Adipocyte (in vitro differentiated cells): Measurements from ENCODE around the gene HOXA11.

Experiments used
- DNase-seq: peaks from one replicate; pipeline ENCODE4 v3.0.0-alpha.2; 2015; ENCODE audit warnings: low read depth
- H3K27me3 ChIP-seq: replicated peaks from 2 replicates; pipeline ENCODE4 v1.7.0; 2013; ENCODE audit warnings: mild to moderate bottlenecking, low read length, moderate library complexity; ENCODE audit not compliant: control insufficient read depth, insufficient read depth
- H3K36me3 ChIP-seq: 2 replicates; pipeline ENCODE4 v1.7.0; 2013; ENCODE audit warnings: low read length, mild to moderate bottlenecking, moderate library complexity; ENCODE audit not compliant: control insufficient read depth, insufficient read depth, severe bottlenecking
- H3K4me1 ChIP-seq: 2 replicates; pipeline ENCODE4 v1.7.0; 2013; ENCODE audit warnings: mild to moderate bottlenecking, low read length, moderate library complexity; ENCODE audit not compliant: control insufficient read depth, insufficient read depth
- H3K4me3 ChIP-seq: 2 replicates; pipeline ENCODE4 v1.7.0; 2013; ENCODE audit warnings: mild to moderate bottlenecking, low read length, moderate library complexity
- H3K9ac ChIP-seq: 2 replicates; pipeline ENCODE4 v1.7.0; 2013; ENCODE audit warnings: mild to moderate bottlenecking, low read length, moderate library complexity
- H3K9me3 ChIP-seq: 2 replicates; pipeline ENCODE4 v1.7.0; 2013; ENCODE audit warnings: mild to moderate bottlenecking, low read length, moderate library complexity; ENCODE audit not compliant: control insufficient read depth

The HOXA11 gene

GRCh38 chr7:27149842-27150567 lies 35.0 kb downstream of the HOXA11 start:
- no peak for DNase-seq
- H3K27me3 ChIP-seq = no peaks in the 10 kb centered on the region
- H3K9me3 ChIP-seq = no peaks in the 10 kb centered on the region
- peaks cover 6% of the 10 kb centered on the region for H3K36me3 ChIP-seq
- H3K4me3 ChIP-seq = peak overlapping the region; percentile 94
- H3K4me1 ChIP-seq = peaks cover 53% of the 10 kb centered on the region
- peak overlapping the region; percentile 97 for H3K9ac ChIP-seq

- peaks cover 46% of the 10 kb centered on the region for H3K4me1 ChIP-seq
- peak overlapping the region; percentile 94 for H3K4me3 ChIP-seq
- peak overlapping the region; percentile 97 for H3K9ac ChIP-seq
- no peaks in the 10 kb centered on the region for H3K9me3 ChIP-seq
- H3K27me3 ChIP-seq = no peaks in the 10 kb centered on the region
- no peak for DNase-seq
- peaks cover 13% of the 10 kb centered on the region for H3K36me3 ChIP-seq
Observed at GRCh38 chr7:27148756-27149641, 36.0 kb downstream of the HOXA11 start.

- no peaks in the 10 kb centered on the region for H3K27me3 ChIP-seq
- peak overlapping the region; percentile 94 for H3K4me3 ChIP-seq
- H3K9ac ChIP-seq = peak overlapping the region; percentile 97
- DNase-seq = no peak
- H3K9me3 ChIP-seq = no peaks in the 10 kb centered on the region
- peaks cover 40% of the 10 kb centered on the region for H3K4me1 ChIP-seq
- peaks cover 16% of the 10 kb centered on the region for H3K36me3 ChIP-seq
Observed at GRCh38 chr7:27148031-27148755, 36.8 kb downstream of the HOXA11 start.

- Histone ChIP-seq H3K9ac (peak within 1 kb of the TSS; percentile 97), H3K27me3 (no peaks in the 10 kb centered on the region), H3K9me3 (no peaks in the 10 kb centered on the region), H3K36me3 (peaks cover 16% of the 10 kb centered on the region), H3K4me1 (peaks cover 36% of the 10 kb centered on the region), H3K4me3 (peak within 1 kb of the TSS; percentile 94)
- DNase-seq = no peak
Observed at GRCh38 chr7:27147199-27148030, 37.6 kb downstream of the HOXA11 start, which contains the start of gene HOXA6. Gene HOXA6 (minus strand): TSS chr7:27147774. CDS start chr7:27147749, 25 bp downstream.

GRCh38 chr7:27146491-27147198 lies 38.4 kb downstream of the HOXA11 start:
- Histone ChIP-seq H3K4me3 (peak overlapping the region; percentile 94), H3K4me1 (peaks cover 36% of the 10 kb centered on the region)

GRCh38 chr7:27145914-27146412 lies 39.1 kb downstream of the HOXA11 start:
- peak overlapping the region; percentile 94 for H3K4me3 ChIP-seq
- no peak for DNase-seq
- no peaks in the 10 kb centered on the region for H3K27me3 ChIP-seq
- no peaks in the 10 kb centered on the region for H3K9me3 ChIP-seq
- H3K4me1 ChIP-seq = peaks cover 39% of the 10 kb centered on the region
- H3K9ac ChIP-seq = peak overlapping the region; percentile 88
- H3K36me3 ChIP-seq = peaks cover 25% of the 10 kb centered on the region

More at GRCh38 chr7:27146491-27147198, 38.4 kb downstream of the HOXA11 start:
- Histone ChIP-seq H3K36me3 (peaks cover 18% of the 10 kb centered on the region), H3K27me3 (no peaks in the 10 kb centered on the region), H3K9ac (peak overlapping the region; percentile 88), H3K9me3 (no peaks in the 10 kb centered on the region)
- no peak for DNase-seq

GRCh38 chr7:27145165-27145913 lies 39.7 kb downstream of the HOXA11 start:
- Histone ChIP-seq H3K4me3 (peak overlapping the region; percentile 94), H3K27me3 (no peaks in the 10 kb centered on the region), H3K4me1 (peaks cover 44% of the 10 kb centered on the region), H3K36me3 (peaks cover 25% of the 10 kb centered on the region), H3K9me3 (no peaks in the 10 kb centered on the region), H3K9ac (peak overlapping the region; percentile 88)
- no peak for DNase-seq

- H3K9ac ChIP-seq = peak overlapping the region; percentile 88
- H3K9me3 ChIP-seq = no peaks in the 10 kb centered on the region
- peak overlapping the region; percentile 94 for H3K4me3 ChIP-seq
- peaks cover 25% of the 10 kb centered on the region for H3K36me3 ChIP-seq
- no peak for DNase-seq
- H3K4me1 ChIP-seq = peaks cover 50% of the 10 kb centered on the region
- H3K27me3 ChIP-seq = no peaks in the 10 kb centered on the region
Observed at GRCh38 chr7:27144781-27145164, 40.3 kb downstream of the HOXA11 start.

GRCh38 chr7:27143950-27144780 lies 40.9 kb downstream of the HOXA11 start:
- no peaks in the 10 kb centered on the region for H3K27me3 ChIP-seq
- peaks cover 50% of the 10 kb centered on the region for H3K4me1 ChIP-seq
- no peaks in the 10 kb centered on the region for H3K9me3 ChIP-seq
- H3K36me3 ChIP-seq = peaks cover 25% of the 10 kb centered on the region
- DNase-seq = no peak
- H3K4me3 ChIP-seq = peak overlapping the region; percentile 94
- H3K9ac ChIP-seq = peak overlapping the region; percentile 88
